ENCODE measurements around the gene PKN2. TPM values are rescaled to one million over a fixed set of nuclear protein-coding genes. Genes with fewer than 3 reads are reported as not detected.
"Not testable (repeated sequence)": the region's sequence is repeated elsewhere in the genome, so short reads cannot be mapped to it uniquely, and the experiment has no call there.

Gene PKN2
- total RNA-seq, 1 donor from 2014 or later, result 23.9 TPM

DNA sequence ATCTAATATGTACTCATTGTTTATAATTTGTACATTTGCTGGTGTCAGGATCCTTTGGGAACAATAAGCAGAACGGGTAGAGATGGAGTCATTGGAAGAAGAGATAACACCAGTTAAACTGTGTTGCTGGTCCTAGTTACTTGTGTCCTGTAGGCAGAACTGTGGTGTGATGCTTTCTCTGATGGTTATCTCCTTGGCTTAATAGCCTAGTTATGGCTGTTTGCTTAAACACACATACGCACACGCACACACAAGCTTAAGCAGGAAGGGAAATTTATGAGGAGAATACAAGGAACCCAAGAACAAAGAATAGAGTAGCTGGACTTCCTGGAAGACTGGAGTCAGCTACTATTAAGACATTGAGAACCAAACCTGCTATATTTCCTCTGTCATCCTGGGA, 5.7 kb upstream of the PKN2 start:
- no peak for DNase-seq (ENCODE audit: low read depth)

DNA sequence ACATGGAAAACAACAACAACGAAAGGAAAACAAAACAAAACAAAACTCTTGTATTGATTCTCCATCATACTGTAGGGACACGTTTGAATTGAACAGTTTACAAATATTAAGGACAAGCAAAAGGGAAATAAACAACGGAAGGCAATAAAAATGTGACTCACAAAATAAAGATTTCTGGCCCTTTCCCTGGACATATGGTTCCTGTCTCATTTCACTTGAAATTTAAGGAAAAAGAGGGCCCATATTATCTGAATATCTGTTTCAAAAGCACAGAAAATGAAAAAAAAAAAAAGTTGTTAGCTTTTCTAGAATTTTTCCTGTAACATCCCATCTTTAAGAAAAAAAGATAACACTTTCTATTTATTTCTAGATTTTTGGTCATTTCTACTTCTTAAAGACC, 3.6 kb upstream of the PKN2 start:
- no peak for DNase-seq (ENCODE audit: low read depth)

DNA sequence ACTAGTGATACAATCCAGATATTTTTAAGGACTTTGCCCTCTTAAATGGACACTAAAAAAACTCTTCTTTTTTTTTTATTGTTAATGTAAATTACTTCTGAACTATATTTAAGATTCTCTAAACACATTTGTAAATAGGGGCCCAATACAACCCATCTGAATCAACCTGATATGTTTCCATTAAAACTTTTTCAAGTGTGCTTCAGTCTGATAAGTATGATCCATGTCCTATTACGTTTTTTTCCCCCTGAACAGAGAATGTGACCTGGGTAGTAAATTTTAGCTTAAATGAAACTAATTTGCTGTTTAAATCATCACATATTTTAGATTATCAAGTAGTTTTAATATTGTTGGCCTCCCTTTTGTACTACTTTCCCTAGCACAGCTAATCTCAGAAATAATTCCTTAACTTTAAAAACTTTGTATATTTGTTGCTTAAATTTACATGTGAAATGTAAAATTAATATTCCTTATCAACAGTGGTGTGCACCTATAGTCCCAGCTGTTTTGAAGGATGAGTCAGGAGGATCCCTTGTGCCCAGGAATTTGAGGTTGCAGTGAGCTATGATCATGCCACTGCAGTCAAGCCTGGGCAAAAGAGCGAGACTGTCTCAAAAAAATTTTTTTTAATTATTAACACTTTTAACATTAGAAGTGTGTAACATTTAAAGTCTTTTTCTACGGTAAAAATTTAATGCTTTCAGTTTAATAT, 3.0 kb upstream of the PKN2 start:
- DNase-seq (ENCODE audit: low read depth), result no peak

DNA sequence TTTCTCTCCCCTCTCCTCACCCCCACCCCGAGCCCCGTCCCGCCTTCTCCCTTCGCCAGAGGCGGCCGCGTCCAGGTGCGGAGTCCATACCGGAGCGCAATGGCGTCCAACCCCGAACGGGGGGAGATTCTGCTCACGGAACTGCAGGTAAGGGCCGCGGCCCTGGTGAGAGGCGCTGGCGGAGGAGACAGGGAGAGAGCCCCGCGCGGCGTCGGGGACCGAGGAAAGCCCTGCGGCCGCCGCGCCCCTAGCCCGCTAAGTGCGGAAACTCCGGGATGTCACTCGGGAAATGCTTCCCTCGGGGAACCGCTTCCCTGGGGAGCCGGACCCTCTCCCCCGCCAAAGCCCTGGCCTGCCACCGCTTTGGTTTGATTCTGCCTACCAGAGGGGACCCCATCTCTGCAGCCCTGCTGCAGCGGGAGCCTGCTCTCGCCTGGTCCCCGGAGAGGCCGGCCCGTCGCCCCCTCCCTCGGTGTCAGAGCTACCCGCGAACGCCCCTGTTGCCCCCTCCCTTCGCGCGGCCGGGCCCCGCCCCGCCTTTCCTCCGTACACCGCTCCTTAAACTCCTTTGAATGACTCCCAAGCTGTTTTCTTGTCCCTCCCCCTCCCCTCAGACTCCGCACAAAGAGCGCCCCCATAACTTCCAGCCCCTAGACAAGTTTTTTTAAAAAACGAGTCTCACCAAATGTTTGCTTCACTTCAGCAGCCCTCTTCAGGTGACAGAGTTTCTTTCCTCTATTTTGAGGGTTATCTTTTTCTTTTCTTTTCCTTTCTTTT, 597 bp downstream of the PKN2 start:
- DNase-seq (ENCODE audit: low read depth), result peak; percentile 54

DNA sequence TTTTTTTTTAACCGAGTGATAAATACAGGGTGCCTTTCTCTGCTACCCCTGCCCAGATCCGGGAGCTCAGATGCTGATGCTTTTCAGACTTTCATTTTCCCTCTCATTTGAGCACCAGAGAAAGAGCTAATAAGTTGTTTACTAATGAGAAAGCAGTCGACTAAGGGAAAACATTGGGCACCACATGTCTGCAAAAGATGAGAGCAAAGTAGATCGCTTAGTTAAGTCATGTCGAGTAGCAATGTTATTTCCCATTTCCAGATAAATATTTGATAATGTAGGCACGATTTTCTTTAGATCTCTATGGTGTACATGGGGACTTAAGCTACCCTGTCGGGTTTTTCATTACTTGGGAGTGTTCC, 1.2 kb downstream of the PKN2 start:
- peak; percentile 12 for DNase-seq (ENCODE audit: low read depth)

DNA sequence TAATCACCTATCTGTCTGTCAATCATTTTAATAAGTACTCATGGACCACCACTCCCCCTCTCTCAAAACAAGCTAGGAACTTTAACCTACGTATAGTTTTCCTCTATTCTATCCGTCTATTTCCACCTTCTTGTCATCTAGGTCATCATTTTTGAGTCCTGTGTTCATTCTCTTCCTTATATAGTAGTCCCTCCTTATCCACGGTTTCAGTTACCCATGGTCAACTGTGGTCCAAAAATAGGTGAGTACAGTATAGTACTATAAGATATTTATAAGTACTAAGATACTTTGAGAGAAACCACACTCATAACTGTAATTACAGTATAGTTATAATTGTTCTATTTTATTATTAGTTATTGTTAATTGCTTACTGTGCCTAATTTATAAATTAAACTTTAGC, 7.5 kb downstream of the PKN2 start:
- no peak for DNase-seq (ENCODE audit: low read depth)

DNA sequence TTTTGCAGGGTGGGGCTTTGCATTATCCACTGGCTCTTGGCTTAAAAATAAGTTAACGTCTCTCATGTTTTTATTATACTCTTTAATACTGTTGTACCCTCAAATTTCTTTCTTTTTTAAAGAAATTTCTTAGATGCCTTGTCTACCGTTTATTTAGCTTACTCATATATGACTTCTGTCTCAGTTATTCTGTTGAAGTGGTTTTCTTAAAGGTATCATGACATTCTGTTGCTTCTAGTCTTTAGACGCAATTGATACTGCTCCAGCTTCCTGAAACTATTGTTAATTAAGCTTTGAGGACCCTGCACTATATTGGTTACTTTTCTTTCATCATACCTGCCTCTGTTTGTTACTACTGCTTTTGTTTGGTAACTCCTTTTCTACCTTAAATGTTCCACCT, 11.7 kb downstream of the PKN2 start:
- DNase-seq (ENCODE audit: low read depth), result no peak

DNA sequence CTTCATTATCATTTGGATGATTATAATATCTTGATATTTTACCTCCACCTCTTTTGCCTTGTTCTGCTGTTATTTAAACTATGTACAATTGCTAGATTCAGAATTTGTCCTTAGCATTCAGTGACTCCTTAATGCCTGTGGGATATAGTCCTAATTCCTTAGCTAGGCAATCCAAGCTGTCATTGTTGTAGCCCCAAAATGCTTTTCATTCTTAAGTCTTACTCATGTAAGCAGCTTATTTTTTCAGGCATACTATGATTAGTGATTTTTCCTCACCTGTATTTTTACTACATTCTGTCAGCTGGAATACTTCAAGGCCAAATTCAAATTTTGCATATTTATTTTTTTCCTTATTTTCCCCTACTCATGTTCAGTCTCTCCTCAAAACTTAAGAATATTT, 13.4 kb downstream of the PKN2 start:
- DNase-seq (ENCODE audit: low read depth), result no peak

DNA sequence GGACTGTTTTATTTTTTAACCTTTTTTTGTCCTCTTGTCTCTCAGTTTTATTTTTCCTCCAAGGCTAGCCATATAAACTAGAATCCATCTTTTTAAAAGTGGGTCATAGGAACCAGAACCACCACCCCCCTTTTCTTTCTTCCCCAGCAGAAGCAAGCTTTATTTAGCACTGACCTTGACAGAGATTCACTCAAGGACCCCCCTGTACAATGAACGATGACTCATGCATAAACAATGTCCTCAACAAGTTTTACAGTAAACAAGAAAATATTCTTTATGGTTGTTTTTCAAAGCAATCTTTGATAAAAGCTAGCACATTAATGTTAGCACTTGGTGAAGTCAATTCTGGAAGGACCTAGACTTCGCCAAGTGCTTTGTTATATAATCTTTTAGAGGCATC, 14.1 kb downstream of the PKN2 start:
- no peak for DNase-seq (ENCODE audit: low read depth)

DNA sequence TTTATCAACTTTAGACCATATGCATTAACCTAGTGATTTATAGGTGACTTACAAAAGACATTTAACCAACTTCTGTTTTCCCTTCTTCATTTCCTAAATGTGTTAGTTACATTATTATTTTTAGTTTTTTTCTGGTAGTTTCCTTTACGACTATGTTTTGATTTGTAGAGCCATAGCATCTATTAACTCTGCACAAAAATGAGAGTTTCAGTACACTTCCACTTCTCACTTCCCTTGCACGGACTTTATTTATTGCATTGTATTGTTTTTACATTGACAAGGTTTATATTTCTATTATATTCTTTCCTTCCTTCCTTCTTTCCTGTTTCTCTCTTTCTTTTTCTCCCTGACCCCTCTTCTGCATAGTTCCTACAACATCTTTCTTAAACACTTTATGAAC, 14.7 kb downstream of the PKN2 start:
- no peak for DNase-seq (ENCODE audit: low read depth)

DNA sequence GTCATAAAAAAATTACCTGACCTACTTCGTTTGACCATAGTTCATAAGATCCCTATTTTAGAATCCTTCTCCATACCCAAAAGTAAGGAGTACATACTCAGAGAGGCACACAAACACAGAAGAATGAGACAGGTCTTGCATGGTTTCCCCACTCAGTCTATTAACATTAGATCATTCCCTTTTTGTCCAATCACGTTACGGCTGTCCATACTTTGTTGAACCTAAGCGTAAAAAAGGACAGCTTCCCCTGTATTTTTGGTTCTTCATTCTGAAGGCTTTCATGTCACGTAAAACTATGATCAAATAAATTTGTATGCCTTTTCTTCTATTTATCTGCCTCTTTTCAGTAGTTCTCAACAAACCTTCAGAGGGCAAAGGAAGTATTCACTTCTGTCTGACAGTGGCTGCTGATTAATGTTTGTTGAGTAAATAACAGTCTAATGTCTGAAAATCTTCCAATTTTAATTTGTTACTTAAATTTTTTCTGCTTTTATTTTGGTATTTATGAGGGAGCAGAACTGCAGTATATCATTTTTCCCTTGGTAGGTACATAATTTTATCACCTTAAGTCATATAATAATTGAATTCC, 16.4 kb downstream of the PKN2 start:
- no peak for DNase-seq (ENCODE audit: low read depth)

DNA sequence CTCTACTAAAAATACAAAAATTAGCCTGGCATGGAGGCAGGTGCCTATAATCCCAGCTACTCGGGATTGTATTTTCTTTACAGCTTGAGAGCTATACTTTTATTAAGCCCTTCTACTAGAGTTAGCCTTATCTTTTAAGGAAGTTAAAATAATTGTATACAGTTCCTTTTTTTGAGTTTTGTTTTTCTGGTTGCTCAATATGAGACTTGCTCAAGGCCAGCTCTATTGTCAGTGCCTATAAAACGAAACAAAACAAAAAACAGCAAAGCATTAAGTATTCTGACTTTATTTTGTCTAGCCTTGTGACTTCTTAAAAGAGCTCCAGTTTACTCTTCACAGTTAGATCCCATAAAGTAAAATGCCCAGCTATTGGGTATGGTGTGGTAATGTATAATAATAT, 17.2 kb downstream of the PKN2 start:
- no peak for DNase-seq (ENCODE audit: low read depth)

DNA sequence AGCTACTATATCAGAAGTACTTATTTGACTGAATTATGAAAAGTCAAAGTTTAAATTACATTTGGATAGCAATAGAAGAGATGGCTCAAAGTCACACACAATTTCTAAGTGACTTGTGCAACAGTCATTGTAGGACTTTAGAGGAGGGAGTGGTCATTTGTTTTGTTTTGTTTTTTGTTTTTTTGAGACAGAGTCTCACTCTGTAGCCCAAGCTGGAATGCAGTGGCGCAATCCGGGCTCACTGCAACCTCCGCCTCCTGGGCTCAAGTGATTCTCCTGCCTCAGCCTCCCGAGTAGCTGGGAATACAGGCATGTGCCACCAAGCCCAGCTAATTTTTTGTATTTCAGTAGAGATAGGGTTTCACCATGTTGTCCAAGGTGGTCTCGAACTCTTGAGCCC, 17.7 kb downstream of the PKN2 start:
- not testable (repeated sequence) for DNase-seq (ENCODE audit: low read depth)

DNA sequence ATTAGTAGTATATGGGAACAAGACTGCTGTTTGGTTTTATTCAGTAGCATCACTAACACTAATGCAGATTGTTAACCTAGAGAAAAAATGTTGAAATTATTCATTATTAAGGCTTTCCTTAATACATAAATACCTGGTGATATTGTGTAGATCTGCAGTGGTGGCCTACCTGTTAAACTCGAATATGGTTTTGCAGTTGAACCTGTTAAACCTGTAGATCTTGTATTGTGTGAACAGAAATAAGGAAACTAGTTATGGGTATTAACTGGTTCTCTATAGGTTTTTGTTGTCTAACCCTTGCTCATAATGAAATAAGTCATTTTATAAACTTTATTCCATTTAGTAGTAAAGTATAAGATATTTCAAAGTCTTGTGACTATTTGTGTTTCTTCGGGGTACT, 23.9 kb downstream of the PKN2 start:
- no peak for DNase-seq (ENCODE audit: low read depth)

DNA sequence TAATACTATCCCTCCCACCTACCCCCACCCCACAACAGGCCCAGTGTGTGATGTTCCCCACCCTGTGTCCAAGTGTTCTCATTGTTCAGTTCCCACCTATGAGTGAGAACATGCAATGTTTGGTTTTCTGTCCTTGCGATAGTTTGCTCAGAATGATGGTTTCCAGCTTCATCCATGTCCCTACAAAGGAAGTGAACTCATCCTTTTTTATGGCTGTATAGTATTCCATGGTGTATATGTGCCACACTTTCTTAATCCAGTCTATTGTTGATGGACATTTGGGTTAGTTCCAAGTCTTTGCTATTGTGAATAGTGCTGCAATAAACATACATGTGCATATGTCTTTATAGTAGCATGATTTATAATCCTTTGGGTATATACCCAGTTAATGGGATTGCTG, 28.8 kb downstream of the PKN2 start:
- DNase-seq (ENCODE audit: low read depth), result not testable (repeated sequence)

DNA sequence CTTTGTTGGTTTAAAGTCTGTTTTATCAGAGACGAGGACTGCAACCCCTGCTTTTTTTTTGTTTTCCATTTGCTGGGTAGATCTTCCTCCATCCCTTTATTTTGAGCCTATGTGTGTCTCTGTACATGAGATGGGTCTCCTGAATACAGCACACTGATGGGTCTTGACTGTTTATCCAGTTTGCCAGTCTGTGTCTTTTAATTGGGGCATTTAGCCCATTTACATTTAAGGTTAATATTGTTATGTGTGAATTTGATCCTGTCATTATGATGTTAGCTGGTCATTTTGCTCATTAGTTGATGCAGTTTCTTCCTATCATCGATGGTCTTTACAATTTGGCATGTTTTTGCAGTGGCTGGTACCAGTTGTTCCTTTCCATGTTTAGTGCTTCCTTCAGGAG, 32.5 kb downstream of the PKN2 start:
- not testable (repeated sequence) for DNase-seq (ENCODE audit: low read depth)

DNA sequence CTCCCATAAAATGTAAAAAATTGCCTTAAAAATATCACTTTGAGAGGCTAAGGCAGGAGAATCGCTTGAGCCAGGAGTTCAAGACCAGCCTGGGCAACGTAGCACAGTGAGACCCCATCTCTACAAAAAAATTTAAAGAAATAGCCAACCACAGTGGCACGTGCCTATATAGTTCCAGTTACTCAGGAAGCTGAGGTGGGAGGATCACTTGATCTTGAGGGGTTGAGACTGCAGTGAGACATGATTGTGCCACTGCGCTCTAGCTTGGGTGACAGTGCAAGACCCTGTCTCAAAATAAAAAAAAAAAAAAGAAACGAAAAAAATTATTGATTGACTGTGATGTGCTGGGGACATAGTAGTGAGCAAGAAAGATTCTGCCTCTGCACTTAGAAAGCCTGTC, 38.4 kb downstream of the PKN2 start:
- DNase-seq (ENCODE audit: low read depth), result no peak

DNA sequence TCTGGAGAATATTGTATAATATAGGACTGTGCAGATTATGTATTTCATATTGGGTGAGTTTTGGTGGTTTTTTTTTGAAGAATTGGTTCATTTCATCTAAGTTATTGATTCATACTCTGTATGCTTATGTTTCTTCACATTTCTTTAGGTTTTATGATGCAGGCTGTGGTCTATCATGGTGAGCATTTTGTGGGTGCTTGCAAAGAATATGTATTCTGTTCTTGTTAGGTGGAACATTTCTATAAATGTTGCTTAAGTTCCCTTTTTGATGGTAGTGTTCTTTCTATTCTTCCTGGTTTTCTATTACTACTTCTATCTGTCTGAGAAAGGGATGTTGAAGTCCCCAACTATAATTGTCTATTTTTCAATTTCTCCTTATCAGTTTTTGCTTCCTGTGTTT, 42.6 kb downstream of the PKN2 start:
- DNase-seq (ENCODE audit: low read depth), result no peak

DNA sequence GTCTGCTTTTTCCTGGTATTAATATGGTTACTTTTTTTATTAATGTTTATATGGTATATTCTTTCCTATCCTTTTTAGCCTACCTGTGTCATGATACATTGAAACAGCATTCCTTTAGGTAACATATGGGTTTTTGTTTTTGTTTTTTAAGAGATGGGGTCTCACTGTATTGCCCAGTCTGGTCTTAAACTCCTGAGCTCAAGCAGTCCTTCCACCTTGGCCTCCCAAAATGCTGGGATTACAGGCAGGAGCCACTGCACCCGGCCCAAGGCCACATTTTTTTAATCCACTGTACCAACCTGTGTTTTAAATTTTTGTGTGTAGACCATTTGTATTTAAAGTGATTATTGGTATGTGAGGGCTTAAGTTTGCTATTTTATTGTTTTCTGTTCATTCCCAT, 43.1 kb downstream of the PKN2 start:
- no peak for DNase-seq (ENCODE audit: low read depth)

DNA sequence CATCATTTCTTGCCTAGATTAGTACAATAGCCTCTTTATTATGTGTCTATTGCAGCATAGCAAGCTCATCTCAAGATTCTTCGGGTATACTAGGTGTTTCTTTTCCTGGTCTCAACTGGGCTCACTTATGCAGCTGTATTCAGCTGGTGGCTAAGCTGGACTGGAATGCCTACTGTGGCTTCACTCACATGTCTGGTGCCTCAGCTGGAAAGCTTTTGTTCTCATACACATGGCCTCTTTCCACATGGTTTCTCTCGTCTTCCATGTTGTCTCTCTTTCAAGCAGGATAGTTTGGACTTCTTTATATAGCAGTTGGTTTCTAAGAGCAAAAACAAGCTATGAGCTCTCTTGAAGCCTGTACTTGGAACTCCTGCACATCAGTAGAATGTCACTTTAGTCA, 45.2 kb downstream of the PKN2 start:
- peak; percentile 48 for DNase-seq (ENCODE audit: low read depth)

DNA sequence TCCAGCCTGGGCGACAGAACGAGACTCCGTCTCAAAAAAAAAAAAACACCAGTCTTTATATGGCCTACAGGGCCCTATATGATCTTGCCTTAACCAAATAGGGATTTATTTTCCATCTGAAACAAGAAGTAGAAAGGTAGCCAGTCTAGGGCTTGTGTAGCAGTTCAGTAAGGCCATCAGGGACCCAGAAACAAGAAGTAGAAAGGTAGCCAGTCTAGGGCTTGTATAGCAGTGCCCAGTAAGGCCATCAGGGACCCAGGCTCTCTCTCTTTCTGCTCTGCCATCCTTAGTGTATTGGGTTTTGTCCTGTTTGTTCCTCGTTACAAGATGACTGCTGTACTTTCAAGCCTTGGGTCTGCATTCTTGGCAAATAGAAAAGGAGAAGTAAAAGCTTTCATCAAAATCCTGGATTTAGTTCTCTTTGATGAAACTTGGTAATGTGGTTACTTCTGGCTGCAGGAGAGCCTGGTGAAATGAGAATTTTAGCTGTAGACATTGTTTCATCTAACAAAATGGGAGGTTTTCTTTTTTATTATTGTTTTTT, 46.1 kb downstream of the PKN2 start:
- no peak for DNase-seq (ENCODE audit: low read depth)

DNA sequence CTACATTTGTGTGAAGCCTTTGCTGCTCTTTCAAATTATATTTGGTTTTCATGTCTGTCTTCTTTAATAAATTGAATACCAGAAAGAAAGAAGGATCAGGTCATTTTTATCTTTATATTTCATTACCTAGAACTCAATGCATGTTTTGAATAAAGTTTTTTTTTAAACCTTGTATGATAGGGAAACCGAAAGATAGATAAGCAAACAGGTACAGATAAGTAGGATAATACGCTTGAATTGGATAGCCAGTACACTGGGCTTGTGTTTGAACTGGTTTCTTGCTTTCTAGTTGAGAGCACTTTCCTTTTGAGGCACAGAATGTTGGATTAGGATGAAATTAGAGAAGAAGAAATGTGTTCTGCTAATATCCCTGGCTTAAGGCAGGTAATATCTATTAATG, 46.9 kb downstream of the PKN2 start:
- DNase-seq (ENCODE audit: low read depth), result no peak
